Common myeloid progenitor, CD34-positive (primary cell): Measurements from ENCODE around the gene NLN.

ENCODE experiments used
- CTCF ChIA-PET: fragments of 350-600 bp; sonication (Branson Sonifier 250); formaldehyde crosslinking; loops from one replicate; lab custom pipeline; 2021; ENCODE audit warnings: antibody characterized with exemption; lab: Charles Lee
- POLR2A ChIA-PET: fragments of 350-600 bp; sonication (Branson Sonifier 250); formaldehyde crosslinking; loops from one replicate; lab custom pipeline; 2021; ENCODE audit warnings: antibody characterized with exemption; lab: Charles Lee
- DNase-seq, 3 donors: peaks; one replicate each; pipeline versions ENCODE4 v3.0.0 to v3.0.0-alpha.2; 2013
- H3K27ac ChIP-seq, 2 experiments: 1 replicate in 1 of 2; 2 replicates in 1 of 2; pipeline ENCODE4 v1.7.0; 2013; ENCODE audit warnings: inconsistent platforms in 2 of 2, low read length in 2 of 2, mild to moderate bottlenecking in 2 of 2, low read depth in 1 of 2, moderate library complexity in 1 of 2; ENCODE audit not compliant: severe bottlenecking in 2 of 2, insufficient read depth in 1 of 2, poor library complexity in 1 of 2
- H3K27me3 ChIP-seq, 5 experiments: replicated peaks in 2 of 5; 1 replicate in 3 of 5; 2 replicates in 2 of 5; pipeline versions ENCODE4 v1.6.1 to v1.7.0; 2013; ENCODE audit warnings: low read length in 4 of 5, mild to moderate bottlenecking in 2 of 5, moderate library complexity in 2 of 5, inconsistent platforms in 1 of 5; ENCODE audit not compliant: insufficient read depth in 5 of 5, control insufficient read depth in 4 of 5
- H3K36me3 ChIP-seq, 4 experiments: 1 replicate in 2 of 4; 2 replicates in 2 of 4; pipeline versions ENCODE4 v1.6.1 to v1.7.0; 2013; ENCODE audit warnings: low read length in 3 of 4, control low read depth in 1 of 4, mild to moderate bottlenecking in 1 of 4; ENCODE audit not compliant: control insufficient read depth in 4 of 4, insufficient read depth in 4 of 4
- H3K4me1 ChIP-seq, 4 experiments: 1 replicate in 3 of 4; 2 replicates in 1 of 4; pipeline versions ENCODE4 v1.6.1 to v1.7.1; 2013; ENCODE audit warnings: low read length in 3 of 4, mild to moderate bottlenecking in 3 of 4, control low read depth in 1 of 4, inconsistent platforms in 1 of 4, moderate library complexity in 1 of 4; ENCODE audit not compliant: control insufficient read depth in 4 of 4, insufficient read depth in 4 of 4; ENCODE audit errors: control extremely low read depth in 1 of 4
- H3K4me3 ChIP-seq, 7 experiments: 1 replicate in 4 of 7; 2 replicates in 3 of 7; pipeline versions ENCODE4 v1.5.1 to v1.7.0; 2013; ENCODE audit warnings: mild to moderate bottlenecking in 7 of 7, low read length in 6 of 7, moderate library complexity in 6 of 7, inconsistent platforms in 2 of 7, low read depth in 2 of 7, control low read depth in 1 of 7; ENCODE audit not compliant: insufficient read depth in 4 of 7, control insufficient read depth in 1 of 7; ENCODE audit errors: extremely low read depth in 1 of 7
- H3K9me3 ChIP-seq, 5 experiments: 1 replicate in 4 of 5; 2 replicates in 1 of 5; pipeline versions ENCODE4 v1.6.1 to v1.7.1; 2013; ENCODE audit warnings: low read length in 4 of 5, mild to moderate bottlenecking in 2 of 5, inconsistent platforms in 1 of 5, low read depth in 1 of 5, moderate library complexity in 1 of 5; ENCODE audit not compliant: control insufficient read depth in 4 of 5, insufficient read depth in 2 of 5; ENCODE audit errors: control extremely low read depth in 1 of 5
- WGBS: methylation state at CpG from one replicate; pipeline ENCODE4 v1.1.5; 2013; ENCODE audit not compliant: insufficient coverage; 5-methylcytosine and 5-hydroxymethylcytosine counted together

NLN gene

GRCh38 chr5:65796269-65796668 is 74.3 kb downstream of the NLN start:
- CTCF ChIA-PET, result interaction anchor here (1.0 kb wide), 1 partner anchor 19 kb away, joined by 3 read pairs; no protein-coding TSS in a partner anchor
- H3K27me3 ChIP-seq, result no peaks in the 10 kb centered on the region
- peaks cover 0 to 4% (median 1%) of the 10 kb centered on the region in 4 experiments for H3K4me1 ChIP-seq
- WGBS, result no CpG with 5 or more reads among the region's 1 CpG
- POLR2A ChIA-PET, result no interaction called here
- H3K27ac ChIP-seq, result no peak overlapping the region
- no peak overlapping the region for H3K4me3 ChIP-seq
- no peak for DNase-seq
- peaks cover 3 to 14% (median 6%) of the 10 kb centered on the region in 4 experiments for H3K36me3 ChIP-seq
- peaks cover 0 to 1% (median 0%) of the 10 kb centered on the region in 5 experiments for H3K9me3 ChIP-seq

- no peak overlapping the region for H3K4me3 ChIP-seq
- 100% methylated on average over 5 of the region's 8 CpGs for WGBS
- H3K27ac ChIP-seq, result no peak overlapping the region
- ChIA-PET CTCF (interaction anchor here (1.0 kb wide), 1 partner anchor 20 kb away, joined by 3 read pairs; no protein-coding TSS in a partner anchor), POLR2A (no interaction called here)
- H3K4me1 ChIP-seq, result peaks cover 0 to 9% (median 4%) of the 10 kb centered on the region in 4 experiments
- DNase-seq, result no peak
- H3K36me3 ChIP-seq, result peaks cover 3 to 20% (median 6%) of the 10 kb centered on the region in 4 experiments
- H3K27me3 ChIP-seq, result no peaks in the 10 kb centered on the region
- H3K9me3 ChIP-seq, result peaks cover 0 to 1% (median 0%) of the 10 kb centered on the region in 5 experiments
Observed at GRCh38 chr5:65796751-65797316, 74.8 kb downstream of the NLN start.

- no peak overlapping the region for H3K27ac ChIP-seq
- H3K4me3 ChIP-seq, result no peak overlapping the region
- ChIA-PET POLR2A (no interaction called here), CTCF (no interaction called here)
- DNase-seq, result no peak
- no CpG with 5 or more reads among the region's 2 CpGs for WGBS
- peaks cover 3 to 19% (median 7%) of the 10 kb centered on the region in 4 experiments for H3K36me3 ChIP-seq
- H3K4me1 ChIP-seq, result peaks cover 0 to 10% (median 4%) of the 10 kb centered on the region in 4 experiments
- no peaks in the 10 kb centered on the region for H3K27me3 ChIP-seq
- peaks cover 0 to 8% (median 2%) of the 10 kb centered on the region in 5 experiments for H3K9me3 ChIP-seq
Observed at GRCh38 chr5:65797481-65797880, 75.5 kb downstream of the NLN start.

GRCh38 chr5:65799857-65800256 is 77.9 kb downstream of the NLN start:
- peaks cover 0 to 17% (median 8%) of the 10 kb centered on the region in 4 experiments for H3K36me3 ChIP-seq
- H3K27me3 ChIP-seq, result no peaks in the 10 kb centered on the region
- DNase-seq, result no peak
- H3K4me3 ChIP-seq, result no peak overlapping the region
- H3K4me1 ChIP-seq, result peaks cover 0 to 23% (median 13%) of the 10 kb centered on the region in 4 experiments
- WGBS, result 100% methylated on average over 1 of the region's 1 CpG
- ChIA-PET POLR2A (interaction anchor here (1.1 kb wide), 1 partner anchor 190 kb away, joined by 3 read pairs; no protein-coding TSS in a partner anchor), CTCF (no interaction called here)
- H3K9me3 ChIP-seq, result peaks cover 0 to 20% (median 10%) of the 10 kb centered on the region in 5 experiments
- H3K27ac ChIP-seq, result no peak overlapping the region

GRCh38 chr5:65800775-65801174 is 78.8 kb downstream of the NLN start:
- ChIA-PET CTCF (no interaction called here), POLR2A (interaction anchor here (1.1 kb wide), 1 partner anchor 189 kb away, joined by 3 read pairs; no protein-coding TSS in a partner anchor)
- 100% methylated on average over 2 of the region's 3 CpGs for WGBS
- Histone ChIP-seq H3K36me3 (peaks cover 0 to 17% (median 8%) of the 10 kb centered on the region in 4 experiments), H3K27ac (no peak overlapping the region), H3K4me3 (no peak overlapping the region), H3K4me1 (peaks cover 0 to 23% (median 13%) of the 10 kb centered on the region in 4 experiments), H3K9me3 (peaks cover 0 to 20% (median 10%) of the 10 kb centered on the region in 5 experiments), H3K27me3 (no peaks in the 10 kb centered on the region)
- DNase-seq, result no peak

- CTCF ChIA-PET, result no interaction called here
- no peaks in the 10 kb centered on the region for H3K27me3 ChIP-seq
- peak overlapping the region in 1 of 7 experiments; percentile 31 for H3K4me3 ChIP-seq
- no peak for DNase-seq
- H3K4me1 ChIP-seq, result peaks cover 0 to 23% (median 13%) of the 10 kb centered on the region in 4 experiments
- peak overlapping the region in 1 of 2 experiments; percentile 51 for H3K27ac ChIP-seq
- peaks cover 0 to 17% (median 11%) of the 10 kb centered on the region in 4 experiments for H3K36me3 ChIP-seq
- POLR2A ChIA-PET, result no interaction called here
- H3K9me3 ChIP-seq, result peaks cover 0 to 20% (median 10%) of the 10 kb centered on the region in 5 experiments
- WGBS, result 29% methylated on average over 1 of the region's 3 CpGs
Observed at GRCh38 chr5:65801352-65801783, 79.4 kb downstream of the NLN start.

GRCh38 chr5:65802080-65802479 is 80.1 kb downstream of the NLN start:
- over 99% methylated on average over 7 of the region's 7 CpGs for WGBS
- POLR2A ChIA-PET, result no interaction called here
- CTCF ChIA-PET, result no interaction called here
- H3K4me3 ChIP-seq, result no peak overlapping the region
- H3K36me3 ChIP-seq, result peaks cover 0 to 17% (median 11%) of the 10 kb centered on the region in 4 experiments
- H3K4me1 ChIP-seq, result peaks cover 0 to 23% (median 13%) of the 10 kb centered on the region in 4 experiments
- H3K27ac ChIP-seq, result no peak overlapping the region
- peaks cover 0 to 20% (median 10%) of the 10 kb centered on the region in 5 experiments for H3K9me3 ChIP-seq
- no peak for DNase-seq
- no peaks in the 10 kb centered on the region for H3K27me3 ChIP-seq
